Endothelial cell (in vitro differentiated cells): ENCODE results near the gene CHERP. TPM values are rescaled to one million over a fixed set of nuclear protein-coding genes. Genes with fewer than 3 reads are reported as not detected.

Experiments
- DNase-seq: peaks from one replicate; pipeline ENCODE4 v3.0.0; 2021; ENCODE audit warnings: low spot score
- H3K27ac Mint-ChIP-seq: one replicate; pipeline ENCODE4 v1.8.0; 2021; ENCODE audit warnings: mixed read lengths, inconsistent platforms; ENCODE audit not compliant: unreplicated experiment
- H3K27me3 Mint-ChIP-seq: one replicate; pipeline ENCODE4 v1.8.0; 2021; ENCODE audit warnings: mild to moderate bottlenecking, moderate library complexity, mixed read lengths, inconsistent platforms; ENCODE audit not compliant: unreplicated experiment
- H3K36me3 Mint-ChIP-seq: one replicate; pipeline ENCODE4 v1.8.0; 2021; ENCODE audit warnings: mild to moderate bottlenecking, low read depth, mixed read lengths, inconsistent platforms; ENCODE audit not compliant: unreplicated experiment
- H3K4me1 Mint-ChIP-seq: one replicate; pipeline ENCODE4 v1.8.0; 2021; ENCODE audit warnings: mild to moderate bottlenecking, mixed read lengths, inconsistent platforms; ENCODE audit not compliant: unreplicated experiment
- H3K4me3 Mint-ChIP-seq: one replicate; pipeline ENCODE4 v1.8.0; 2021; ENCODE audit warnings: mild to moderate bottlenecking, mixed read lengths, inconsistent platforms; ENCODE audit not compliant: unreplicated experiment
- H3K9me3 Mint-ChIP-seq: one replicate; pipeline ENCODE4 v1.8.0; 2021; ENCODE audit warnings: mixed read lengths, inconsistent platforms; ENCODE audit not compliant: unreplicated experiment
- total RNA-seq: library from RNA; stranded (reverse); fragmentation: NEBNext Ultra II Directional; extraction: Animal tissue kit (Norgen Biotek cat#: 25700); gene quantifications from one replicate; pipeline ENCODE4 v1.2.1, GENCODE V29; 2021; ENCODE audit not compliant: unreplicated experiment
- TF ChIP-seq, protein P1 (sequence below): fragments of 200-600 bp; sonication (generic); IDR thresholded peaks from one replicate; pipeline ENCODE4 v1.5.0; 2021; ENCODE audit warnings: antibody characterized with exemption; ENCODE audit not compliant: unreplicated experiment

The CHERP gene
- total RNA-seq, 1 donor from 2014 or later, result 66.5 TPM

DNA sequence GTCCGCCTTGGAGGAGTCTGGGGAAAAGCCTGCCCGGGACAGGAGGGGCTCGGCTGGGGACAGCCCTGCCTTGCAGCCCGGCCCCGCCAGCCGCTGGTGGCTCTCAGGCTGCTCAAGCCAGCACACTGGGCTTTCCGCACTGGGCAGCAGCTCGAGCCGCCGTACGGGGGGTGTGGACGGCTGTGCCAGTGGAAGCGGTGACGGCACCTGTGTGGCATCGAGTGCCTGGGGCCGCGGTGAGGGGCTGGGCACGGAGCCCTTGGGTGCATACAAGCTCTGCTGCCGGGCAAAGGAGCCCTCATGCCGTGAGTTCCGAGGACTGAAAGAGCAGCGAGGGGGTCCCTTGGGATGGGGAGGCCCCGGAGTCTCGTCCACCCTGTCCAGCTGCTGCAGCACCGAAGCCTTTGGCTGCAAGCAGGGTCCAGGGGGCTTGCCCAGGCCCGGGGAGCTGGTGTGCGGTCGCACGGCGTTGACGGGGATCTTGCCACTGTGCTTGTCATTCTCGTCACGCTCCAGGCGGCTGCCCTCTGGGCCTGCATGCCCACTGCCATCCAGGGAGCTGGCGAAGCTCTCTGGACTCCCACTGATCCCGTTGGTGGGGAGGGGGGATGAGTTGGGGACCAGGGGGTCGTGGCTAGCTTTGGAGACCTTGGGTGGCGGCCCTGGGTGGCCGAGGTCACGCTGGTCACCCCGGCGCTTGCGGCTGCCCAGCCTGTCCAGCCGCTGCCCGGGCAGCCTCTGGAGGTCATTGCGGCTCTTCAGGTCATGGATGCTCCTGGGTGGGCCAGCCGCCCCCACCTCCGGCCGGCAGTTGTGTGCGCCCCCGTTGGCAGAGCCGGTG lies 34.7 kb upstream of the CHERP start:
- DNase-seq, result no peak
- Mint-ChIP-seq H3K27ac (no peak overlapping the region), H3K9me3 (no peaks in the 10 kb centered on the region), H3K27me3 (peaks cover 15% of the 10 kb centered on the region), H3K4me1 (peaks cover 7% of the 10 kb centered on the region), H3K36me3 (peaks cover 18% of the 10 kb centered on the region), H3K4me3 (no peak overlapping the region)
- TF ChIP-seq, protein P1, sequence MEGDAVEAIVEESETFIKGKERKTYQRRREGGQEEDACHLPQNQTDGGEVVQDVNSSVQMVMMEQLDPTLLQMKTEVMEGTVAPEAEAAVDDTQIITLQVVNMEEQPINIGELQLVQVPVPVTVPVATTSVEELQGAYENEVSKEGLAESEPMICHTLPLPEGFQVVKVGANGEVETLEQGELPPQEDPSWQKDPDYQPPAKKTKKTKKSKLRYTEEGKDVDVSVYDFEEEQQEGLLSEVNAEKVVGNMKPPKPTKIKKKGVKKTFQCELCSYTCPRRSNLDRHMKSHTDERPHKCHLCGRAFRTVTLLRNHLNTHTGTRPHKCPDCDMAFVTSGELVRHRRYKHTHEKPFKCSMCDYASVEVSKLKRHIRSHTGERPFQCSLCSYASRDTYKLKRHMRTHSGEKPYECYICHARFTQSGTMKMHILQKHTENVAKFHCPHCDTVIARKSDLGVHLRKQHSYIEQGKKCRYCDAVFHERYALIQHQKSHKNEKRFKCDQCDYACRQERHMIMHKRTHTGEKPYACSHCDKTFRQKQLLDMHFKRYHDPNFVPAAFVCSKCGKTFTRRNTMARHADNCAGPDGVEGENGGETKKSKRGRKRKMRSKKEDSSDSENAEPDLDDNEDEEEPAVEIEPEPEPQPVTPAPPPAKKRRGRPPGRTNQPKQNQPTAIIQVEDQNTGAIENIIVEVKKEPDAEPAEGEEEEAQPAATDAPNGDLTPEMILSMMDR, result no peak

DNA sequence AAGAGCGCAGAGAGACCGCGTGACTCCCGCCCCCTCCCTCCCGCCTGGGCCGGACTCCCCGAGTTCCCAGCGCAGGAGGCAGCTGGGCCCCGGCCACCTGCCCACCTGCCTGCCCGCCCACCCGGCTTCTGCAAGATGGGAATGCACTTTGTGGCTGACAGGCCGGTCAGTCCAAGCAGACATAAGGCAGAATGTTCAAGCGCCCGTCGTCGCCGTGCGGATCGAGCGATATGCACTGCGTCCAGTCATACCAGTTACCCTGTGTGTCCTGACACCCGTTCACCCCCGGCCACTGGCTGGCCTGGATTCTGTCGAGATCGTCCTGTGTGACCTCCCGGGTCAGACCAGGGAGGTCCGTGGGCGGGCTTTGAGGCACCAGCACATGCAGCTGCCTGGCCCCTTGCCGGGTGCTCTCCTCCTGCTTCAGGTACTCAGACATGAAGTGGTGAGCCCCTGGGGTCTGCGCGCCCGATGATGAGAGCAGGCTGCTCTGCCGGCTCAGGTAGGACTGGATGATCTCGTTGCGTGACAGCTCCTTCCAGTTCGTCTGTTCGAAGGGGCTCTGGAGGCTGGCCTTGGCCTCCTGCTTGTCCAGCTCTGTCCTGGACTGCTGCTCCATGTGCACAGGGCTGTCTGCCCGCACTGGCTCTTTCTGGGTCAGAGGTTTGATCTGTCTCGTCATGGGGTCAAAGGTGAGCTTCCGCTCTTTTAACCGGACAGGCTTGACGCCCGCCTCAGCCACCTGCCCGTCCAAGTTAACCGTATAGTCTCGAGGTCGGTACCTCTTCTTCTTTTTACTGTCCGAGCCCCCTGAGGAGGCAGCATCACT lies 33.8 kb upstream of the CHERP start:
- Mint-ChIP-seq H3K27ac (no peak overlapping the region), H3K4me1 (peaks cover 13% of the 10 kb centered on the region), H3K36me3 (peaks cover 18% of the 10 kb centered on the region), H3K4me3 (no peak overlapping the region), H3K9me3 (no peaks in the 10 kb centered on the region), H3K27me3 (peaks cover 15% of the 10 kb centered on the region)
- TF ChIP-seq, protein P1, result no peak
- no peak for DNase-seq

DNA sequence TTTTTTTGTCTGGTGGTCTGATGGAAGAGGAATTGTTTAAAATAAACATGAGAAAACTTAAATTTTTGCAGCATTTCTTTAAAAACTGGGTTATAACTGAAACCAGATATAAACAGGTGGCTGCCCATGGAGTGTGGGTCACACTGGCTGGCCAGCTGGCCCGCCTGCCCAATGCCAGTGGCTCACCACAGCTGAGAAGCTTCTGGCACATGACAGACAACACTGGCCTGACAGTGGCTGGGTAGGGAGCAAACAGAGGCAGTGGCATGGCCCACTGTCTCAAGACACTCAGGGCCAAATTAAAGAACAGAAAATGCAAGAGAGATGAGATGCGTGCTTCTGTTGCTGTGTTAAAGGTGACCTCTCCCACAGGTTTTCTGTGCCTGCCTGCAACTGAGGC lies 33.0 kb upstream of the CHERP start:
- Mint-ChIP-seq H3K27me3 (peaks cover 15% of the 10 kb centered on the region), H3K9me3 (no peaks in the 10 kb centered on the region), H3K36me3 (peaks cover 18% of the 10 kb centered on the region), H3K4me3 (peak overlapping the region; percentile 14), H3K4me1 (peaks cover 15% of the 10 kb centered on the region), H3K27ac (peak overlapping the region; percentile 3)
- TF ChIP-seq, protein P1, result no peak
- DNase-seq, result no peak

DNA sequence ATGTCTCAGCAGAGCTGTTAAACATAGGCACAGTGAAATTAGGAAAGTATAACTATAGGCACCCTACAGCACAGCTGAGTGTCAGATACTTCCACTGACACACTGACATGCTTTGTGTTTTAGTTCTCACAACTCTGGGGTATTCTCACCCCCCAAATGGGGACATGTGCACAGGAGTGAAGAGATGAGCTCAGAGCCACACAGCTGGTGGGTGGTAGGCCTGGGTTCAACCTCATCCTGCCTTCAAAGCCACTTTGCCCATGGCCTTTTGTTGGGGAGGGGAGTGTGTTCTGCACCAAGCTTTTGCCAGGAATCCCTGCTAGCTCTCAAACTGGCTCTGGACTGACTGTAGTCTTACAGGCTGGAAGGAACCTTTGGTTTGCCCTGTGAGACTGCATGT lies 31.7 kb upstream of the CHERP start:
- Mint-ChIP-seq H3K9me3 (no peaks in the 10 kb centered on the region), H3K27ac (no peak overlapping the region), H3K4me3 (peak overlapping the region; percentile 37), H3K36me3 (peaks cover 13% of the 10 kb centered on the region), H3K4me1 (peaks cover 15% of the 10 kb centered on the region), H3K27me3 (peaks cover 15% of the 10 kb centered on the region)
- DNase-seq, result no peak
- TF ChIP-seq, protein P1, result no peak
